Hypothalamus (tissue), 51 donors: ENCODE data around the gene ARHGAP26.

Experiments used
- DNase-seq, 51 donors: peaks; one replicate each; lab custom pipeline; 2025; lab: John Stamatoyannopoulos, UW

The ARHGAP26 gene

DNA sequence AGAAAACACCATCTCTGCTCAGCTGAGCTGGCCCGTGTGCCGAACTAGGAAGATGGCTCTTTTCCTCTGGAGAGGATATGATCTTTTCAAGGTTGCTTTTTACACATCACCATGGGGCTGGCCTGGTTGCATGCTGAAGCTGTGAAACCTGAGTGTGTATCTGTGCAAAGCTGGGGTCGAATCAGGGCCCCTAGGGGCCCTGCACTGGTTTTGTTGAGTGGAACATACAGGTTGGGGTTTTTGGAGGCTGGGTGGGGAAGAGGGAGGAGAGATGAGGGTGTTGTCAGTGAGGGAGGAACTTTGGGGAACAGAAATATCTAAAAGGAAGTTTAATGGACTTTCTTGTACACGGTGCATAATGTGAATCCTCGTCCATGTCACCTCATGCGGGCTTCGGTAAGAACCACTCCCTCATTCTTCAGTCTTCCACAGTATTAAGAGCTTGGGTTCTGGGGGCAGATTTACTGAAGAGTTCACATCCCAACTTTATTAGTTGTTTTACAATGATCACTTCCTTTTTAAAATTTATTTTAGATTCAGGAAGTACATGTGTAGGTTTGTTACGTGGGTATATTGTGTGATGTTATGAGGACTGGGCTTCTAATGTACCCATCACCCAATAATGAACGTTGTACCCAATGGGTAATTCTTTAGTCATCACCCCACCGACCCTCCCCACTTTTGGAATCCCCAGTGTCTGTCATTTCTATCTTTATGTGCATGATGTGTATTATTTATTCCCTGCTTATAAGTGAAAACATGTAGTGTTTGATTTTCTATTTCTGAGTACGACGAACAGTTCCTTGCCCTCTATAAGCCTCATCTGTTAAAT, 395.1 kb downstream of the ARHGAP26 start:
- DNase-seq = no peak

GRCh38 chr5:143166090-143166489, 395.9 kb downstream of the ARHGAP26 start:
- no peak for DNase-seq

GRCh38 chr5:143166661-143167420, 396.7 kb downstream of the ARHGAP26 start:
- no peak for DNase-seq

DNA sequence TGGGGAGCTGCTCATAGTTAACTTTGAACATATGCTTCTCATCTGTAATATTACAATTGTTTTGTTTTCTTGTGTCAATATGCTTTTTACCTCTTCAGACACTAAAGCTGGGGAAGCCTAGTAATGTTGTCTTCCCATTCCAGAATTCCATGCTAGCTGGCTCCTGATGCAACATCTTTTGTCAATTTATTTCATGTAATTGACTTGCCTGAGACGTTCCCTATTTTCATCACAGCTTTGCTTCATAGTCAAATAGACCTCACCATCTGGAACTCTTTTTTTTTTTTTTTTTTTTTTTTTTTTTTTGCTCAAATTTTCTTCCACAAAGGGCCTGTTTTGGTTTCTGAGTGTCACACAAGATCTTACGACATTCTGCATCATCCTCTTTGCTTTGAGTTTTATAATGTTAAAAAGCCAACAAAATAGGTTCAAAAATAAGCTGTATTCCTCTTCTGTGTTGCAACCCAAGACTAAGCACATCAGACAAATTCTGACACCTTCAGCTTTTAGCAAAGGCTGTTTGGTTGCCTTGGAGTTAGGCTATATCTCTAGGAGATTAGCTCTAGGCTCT, 398.1 kb downstream of the ARHGAP26 start:
- no peak for DNase-seq

- DNase-seq = no peak
These were observed 399.0 kb downstream of the ARHGAP26 start for GRCh38 chr5:143168921-143169810.

DNA sequence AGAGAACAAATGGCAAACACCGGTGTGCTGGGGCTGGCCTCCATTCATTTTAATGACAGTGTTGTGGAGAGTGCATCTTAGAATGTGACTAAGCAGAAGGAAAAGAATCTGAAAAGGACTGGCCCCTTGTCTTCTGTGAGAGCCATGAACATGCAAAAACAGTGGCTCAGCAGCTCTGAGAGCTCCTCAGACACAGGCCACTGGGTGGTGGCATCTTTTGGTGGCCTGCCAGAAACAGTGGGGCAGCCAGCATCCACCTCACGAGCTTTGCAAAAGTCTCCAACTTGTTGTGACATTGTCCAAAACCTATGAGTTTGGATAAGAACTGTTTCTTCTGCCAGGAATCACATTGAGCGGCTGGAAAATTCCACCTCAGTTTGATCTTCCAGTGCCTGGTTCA, 399.9 kb downstream of the ARHGAP26 start:
- DNase-seq = no peak

DNA sequence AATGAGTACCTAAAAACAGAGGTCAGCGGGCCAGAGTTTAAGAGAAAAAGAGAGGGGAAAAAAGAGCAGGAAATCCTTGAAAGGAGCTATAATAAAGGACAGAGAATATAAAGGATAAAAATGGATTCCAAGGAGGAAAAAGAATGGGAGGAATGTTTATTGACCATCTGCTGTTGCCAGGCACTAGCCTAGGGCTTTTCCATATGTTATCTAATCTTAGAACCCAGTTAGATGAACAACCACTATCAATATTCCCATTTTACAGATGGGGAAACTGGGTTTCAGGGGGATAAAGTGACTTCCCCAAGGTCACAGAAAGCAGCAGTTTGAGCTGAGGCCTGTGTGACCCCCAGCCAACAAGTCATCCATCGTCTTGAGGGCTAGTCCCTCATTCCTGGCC, 400.8 kb downstream of the ARHGAP26 start:
- DNase-seq = no peak

DNA sequence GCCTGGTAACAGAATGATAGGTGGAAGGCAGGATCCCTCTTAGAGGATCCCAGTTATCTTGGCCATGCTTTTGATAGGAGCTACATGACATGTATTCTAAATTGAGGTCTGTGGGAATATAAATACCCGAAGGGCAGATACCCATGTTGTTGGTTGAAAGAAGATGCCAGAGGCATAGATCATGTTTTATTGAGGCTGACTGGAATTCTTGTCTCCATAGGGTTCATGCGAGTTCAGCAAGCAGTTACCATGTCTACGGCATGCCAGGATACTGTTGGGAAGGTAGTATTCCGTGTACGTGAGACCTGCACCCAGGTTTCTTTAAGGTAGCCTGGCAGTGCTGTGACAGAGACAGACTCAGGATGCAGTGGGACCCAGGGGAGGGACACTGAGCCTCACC, 402.6 kb downstream of the ARHGAP26 start:
- no peak for DNase-seq

GRCh38 chr5:143173139-143173889, 403.1 kb downstream of the ARHGAP26 start:
- DNase-seq = no peak

DNA sequence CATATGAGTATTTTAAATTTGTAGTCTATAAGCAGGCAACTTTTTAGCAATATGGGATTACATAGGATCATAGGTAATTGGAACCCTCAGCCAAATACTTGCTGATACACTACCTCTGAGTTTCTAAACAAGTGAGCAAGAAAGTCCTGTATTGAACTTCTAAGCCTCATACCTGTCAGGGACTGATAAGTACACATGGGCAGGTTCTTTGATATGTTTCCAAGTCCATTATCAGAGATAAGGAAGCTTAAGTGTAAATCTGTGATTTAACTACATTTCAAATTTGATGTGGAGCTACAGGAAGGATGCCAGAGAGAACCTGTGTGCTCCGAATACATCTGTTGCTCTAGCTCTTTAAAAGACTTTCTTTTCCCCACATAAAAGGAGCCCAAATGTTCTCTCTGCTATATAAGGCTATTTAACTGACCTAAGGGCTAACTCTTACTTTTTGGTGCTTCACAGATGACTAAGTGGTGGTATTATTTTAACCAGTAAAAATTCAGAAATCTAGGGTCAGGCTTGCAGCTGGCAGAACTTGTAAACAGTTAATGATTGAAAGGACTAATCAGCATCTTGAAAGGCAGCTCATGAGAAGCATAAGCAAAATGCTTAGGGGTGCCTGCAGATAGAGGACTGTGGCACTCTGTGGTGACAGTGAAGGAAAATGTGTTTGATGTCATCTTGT, 404.7 kb downstream of the ARHGAP26 start:
- no peak for DNase-seq

DNA sequence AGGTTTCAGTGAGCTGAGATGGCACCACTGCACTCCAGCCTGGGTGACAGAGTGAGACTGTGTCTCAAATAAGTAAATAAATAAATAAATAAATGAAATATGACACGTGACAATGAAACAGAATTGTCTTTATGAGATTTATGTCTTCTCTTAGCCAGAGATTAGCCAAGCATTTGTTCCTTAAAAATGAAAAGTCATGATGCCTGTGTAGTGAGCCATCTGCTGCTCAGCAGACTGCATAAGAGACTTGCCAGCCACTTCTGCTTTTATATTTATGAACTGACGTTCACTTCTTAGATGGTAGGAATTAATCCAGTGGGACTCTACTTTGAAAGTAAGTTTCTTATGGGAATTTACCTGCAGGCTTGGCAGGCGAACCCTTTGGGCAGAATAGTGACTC, 405.9 kb downstream of the ARHGAP26 start:
- no peak for DNase-seq

GRCh38 chr5:143177263-143177983, 407.2 kb downstream of the ARHGAP26 start:
- peak in 1 of 51 donors; percentile 64 for DNase-seq

DNA sequence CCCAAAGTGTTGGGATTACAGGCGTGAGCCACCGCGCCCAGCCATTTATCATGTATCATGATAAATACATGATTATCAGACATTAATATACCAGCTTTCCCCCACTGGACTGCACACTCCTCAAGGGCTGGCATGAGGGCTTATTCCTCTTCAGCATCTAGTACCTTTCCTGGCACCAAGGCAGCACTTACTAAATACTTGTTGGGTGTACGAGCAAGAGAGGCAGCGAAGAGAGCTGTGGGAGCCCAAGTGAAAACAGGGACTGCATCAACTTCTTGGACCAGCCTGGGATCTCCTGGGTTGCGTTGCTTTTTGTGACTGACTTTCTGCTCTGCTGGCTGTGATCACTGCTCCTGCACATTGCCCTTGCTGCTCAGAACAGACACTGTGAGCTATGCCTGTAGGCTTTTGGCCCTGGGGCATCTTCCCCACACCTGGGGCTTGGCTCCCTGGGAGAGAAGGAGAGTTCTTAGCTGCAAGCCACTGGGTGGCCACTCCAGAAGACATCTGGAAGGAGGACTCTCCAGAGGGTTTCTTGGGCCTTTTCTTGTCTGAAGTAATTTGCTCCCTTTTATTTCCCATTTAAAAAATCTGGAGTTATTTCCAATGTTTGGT, 409.1 kb downstream of the ARHGAP26 start:
- DNase-seq = no peak

DNA sequence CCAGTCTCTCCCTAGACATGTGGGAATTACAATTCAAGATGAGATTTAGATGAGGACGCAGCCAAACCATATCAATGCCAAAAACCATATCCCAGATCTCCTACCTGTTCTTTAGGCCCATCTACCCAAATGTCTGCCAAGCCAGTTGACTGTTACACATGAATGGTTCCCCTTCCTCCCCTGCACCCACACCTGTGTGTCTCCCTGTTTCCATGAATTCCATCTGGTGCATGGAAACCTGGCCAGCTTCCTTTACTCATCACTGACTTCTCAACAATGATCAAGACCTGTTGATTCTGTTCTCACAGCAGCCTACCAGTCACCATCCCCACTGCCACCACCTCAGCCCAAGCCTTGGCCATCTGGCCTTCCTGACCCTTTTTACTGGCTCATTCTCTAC, 410.6 kb downstream of the ARHGAP26 start:
- no peak for DNase-seq

GRCh38 chr5:143181173-143181572, 411.0 kb downstream of the ARHGAP26 start:
- DNase-seq = no peak

GRCh38 chr5:143182106-143182505, 411.9 kb downstream of the ARHGAP26 start:
- DNase-seq = no peak

GRCh38 chr5:143182901-143183820, 413.0 kb downstream of the ARHGAP26 start:
- DNase-seq = peak in 2 of 51 donors; percentile 7 to 66
